ENCODE data around the gene MFGE8.

Gene MFGE8

GRCh38 chr15:88871313-88871712, 41.9 kb downstream of the MFGE8 start:
- DNase-seq, result no peak

- DNase-seq, result no peak
Measured at GRCh38 chr15:88866295-88866881, 46.8 kb downstream of the MFGE8 start.

GRCh38 chr15:88865498-88866099, 47.6 kb downstream of the MFGE8 start:
- no peak for DNase-seq

GRCh38 chr15:88864861-88865497, 48.2 kb downstream of the MFGE8 start:
- no peak for DNase-seq

GRCh38 chr15:88863412-88863811, 49.8 kb downstream of the MFGE8 start:
- no peak for DNase-seq

GRCh38 chr15:88860212-88860611, 53.0 kb downstream of the MFGE8 start:
- no peak for DNase-seq

GRCh38 chr15:88859550-88859949, 53.6 kb downstream of the MFGE8 start:
- no peak for DNase-seq

- DNase-seq, result no peak
Measured at GRCh38 chr15:88858934-88859333, 54.2 kb downstream of the MFGE8 start.

GRCh38 chr15:88852476-88852875, 60.7 kb downstream of the MFGE8 start:
- no peak for DNase-seq

GRCh38 chr15:88849376-88850072, 63.7 kb downstream of the MFGE8 start:
- DNase-seq, result no peak

All from fibroblast of upper back skin (primary cell).